SK-N-SH treated with all-trans-retinoic acid at 6 μM for 48 hours (cell line): ENCODE measurements around the gene ABCA1.

Source experiments
- ATAC-seq: fragments of 200-7000 bp; cut with Tn5 transposase; 3 replicates; pipeline ENCODE4 v1.9.1; 2020; ENCODE audit warnings: mild to moderate bottlenecking, moderate library complexity
- ARNTL ChIP-seq: fragments of 450-650 bp; formaldehyde crosslinking; IDR thresholded peaks from 2 replicates; pipeline ENCODE4 v1.5.0; 2020; ENCODE audit warnings: low read depth, mild to moderate bottlenecking, moderate library complexity, borderline replicate concordance
- CSDC2 ChIP-seq: fragments of 250-450 bp; sonication (Bioruptor Pico); IDR thresholded peaks from 2 replicates; pipeline ENCODE4 v1.5.0; 2020; ENCODE audit warnings: mild to moderate bottlenecking, moderate library complexity
- CSRNP3 ChIP-seq: fragments of 250-450 bp; sonication (Bioruptor Pico); IDR thresholded peaks from 2 replicates; pipeline ENCODE4 v1.5.1; 2021; ENCODE audit warnings: mild to moderate bottlenecking, moderate library complexity
- GLIS3 ChIP-seq: fragments of 250-450 bp; sonication (Bioruptor Pico); IDR thresholded peaks from 2 replicates; pipeline ENCODE4 v1.5.0; 2020; ENCODE audit warnings: mild to moderate bottlenecking, moderate library complexity
- ISL1 ChIP-seq: fragments of 250-450 bp; sonication (Bioruptor Pico); IDR thresholded peaks from 2 replicates; pipeline ENCODE4 v2.1.2; 2022; ENCODE audit warnings: mild to moderate bottlenecking, moderate library complexity
- OSR1 ChIP-seq: fragments of 250-450 bp; sonication (Bioruptor Pico); IDR thresholded peaks from 2 replicates; pipeline ENCODE4 v1.8.0; 2022; ENCODE audit warnings: moderate library complexity, mild to moderate bottlenecking, inconsistent platforms
- POU6F1 ChIP-seq: fragments of 250-450 bp; sonication (Bioruptor Pico); IDR thresholded peaks from 2 replicates; pipeline ENCODE4 v1.8.0; 2021; ENCODE audit warnings: low read depth, mild to moderate bottlenecking, moderate library complexity, borderline replicate concordance
- PPARA ChIP-seq: fragments of 250-450 bp; sonication (Bioruptor Pico); IDR thresholded peaks from 2 replicates; pipeline ENCODE4 v1.5.0; 2020; ENCODE audit warnings: mild to moderate bottlenecking, borderline replicate concordance
- RARB ChIP-seq: fragments of 250-450 bp; sonication (Bioruptor Pico); IDR thresholded peaks from 2 replicates; pipeline ENCODE4 v1.8.0; 2021; ENCODE audit warnings: mild to moderate bottlenecking, moderate library complexity
- SNAI2 ChIP-seq: fragments of 250-450 bp; sonication (Bioruptor Pico); IDR thresholded peaks from 2 replicates; pipeline ENCODE4 v1.5.0; 2020; ENCODE audit warnings: mild to moderate bottlenecking, moderate library complexity
- TCF4 ChIP-seq: fragments of 250-450 bp; sonication (Bioruptor Pico); IDR thresholded peaks from 2 replicates; pipeline ENCODE4 v1.8.0; 2021; ENCODE audit warnings: mild to moderate bottlenecking, moderate library complexity, borderline replicate concordance
- TOX ChIP-seq: fragments of 250-450 bp; sonication (Bioruptor Pico); IDR thresholded peaks from 2 replicates; pipeline ENCODE4 v1.8.0; 2021; ENCODE audit warnings: mild to moderate bottlenecking, moderate library complexity, borderline replicate concordance
- ZC3H10 ChIP-seq: fragments of 250-450 bp; sonication (Bioruptor Pico); IDR thresholded peaks from 2 replicates; pipeline ENCODE4 v1.5.1; 2021; ENCODE audit warnings: mild to moderate bottlenecking, moderate library complexity
- ZFP3 ChIP-seq: fragments of 250-450 bp; sonication (Bioruptor Pico); IDR thresholded peaks from 2 replicates; pipeline ENCODE4 v1.5.0; 2020; ENCODE audit warnings: mild to moderate bottlenecking, moderate library complexity
- ZNF565 ChIP-seq: fragments of 450-650 bp; formaldehyde crosslinking; conservative IDR thresholded peaks from 2 replicates; pipeline ENCODE4 v1.5.0; 2020; ENCODE audit warnings: low read depth, mild to moderate bottlenecking, moderate library complexity
- ZNF70 ChIP-seq: fragments of 450-650 bp; formaldehyde crosslinking; IDR thresholded peaks from 2 replicates; pipeline ENCODE4 v1.5.0; 2020; ENCODE audit warnings: mild to moderate bottlenecking, moderate library complexity
- ZNF8 ChIP-seq: fragments of 450-650 bp; formaldehyde crosslinking; IDR thresholded peaks from 2 replicates; pipeline ENCODE4 v1.5.0; 2020; ENCODE audit warnings: mild to moderate bottlenecking, moderate library complexity
- TF ChIP-seq, protein P1 (sequence below): fragments of 250-450 bp; sonication (Bioruptor Pico); IDR thresholded peaks from 2 replicates; pipeline ENCODE4 v1.5.0; 2020; ENCODE audit warnings: mild to moderate bottlenecking, moderate library complexity

ABCA1 gene

DNA sequence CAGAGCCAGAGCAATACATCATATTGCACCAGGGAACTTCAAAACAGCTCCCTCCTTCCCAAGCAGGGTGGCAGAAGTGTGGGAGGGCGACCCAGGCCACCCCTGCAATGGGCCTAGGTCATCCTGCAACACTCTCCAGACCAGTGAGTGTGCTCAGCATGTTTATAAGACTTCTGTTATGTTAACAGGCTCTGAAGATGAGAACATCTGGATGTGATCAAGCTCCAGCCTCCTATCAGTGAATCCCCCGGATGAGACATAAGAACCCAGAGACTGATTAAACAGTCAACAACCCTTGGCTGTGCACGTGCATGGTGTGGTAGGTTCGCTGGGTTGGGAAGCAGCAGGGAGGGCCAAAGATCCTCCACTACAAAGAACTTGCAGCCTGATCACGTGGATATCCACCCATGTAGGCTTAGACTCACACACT is 63.3 kb downstream of the ABCA1 start (continued):
- no peak for TF ChIP-seq CSDC2
- TF ChIP-seq ZFP3 (CRISPR knock-in tag) = no peak
- TF ChIP-seq ZNF8 = no peak
- no peak for TF ChIP-seq PPARA (CRISPR knock-in tag)
- no peak for TF ChIP-seq ZNF565
- no peak for TF ChIP-seq GLIS3 (CRISPR knock-in tag)

- ATAC-seq = peak; percentile 90
- TF ChIP-seq OSR1 (CRISPR knock-in tag) (no peak), ZNF565 (no peak), ZNF70 (no peak), RARB (CRISPR knock-in tag) (no peak), ZNF8 (no peak), ISL1 (CRISPR knock-in tag) (no peak), CSDC2 (no peak), ZC3H10 (CRISPR knock-in tag) (no peak), POU6F1 (CRISPR knock-in tag) (no peak)
Observed at GRCh38 chr9:104863180-104863883, 64.6 kb downstream of the ABCA1 start.

DNA sequence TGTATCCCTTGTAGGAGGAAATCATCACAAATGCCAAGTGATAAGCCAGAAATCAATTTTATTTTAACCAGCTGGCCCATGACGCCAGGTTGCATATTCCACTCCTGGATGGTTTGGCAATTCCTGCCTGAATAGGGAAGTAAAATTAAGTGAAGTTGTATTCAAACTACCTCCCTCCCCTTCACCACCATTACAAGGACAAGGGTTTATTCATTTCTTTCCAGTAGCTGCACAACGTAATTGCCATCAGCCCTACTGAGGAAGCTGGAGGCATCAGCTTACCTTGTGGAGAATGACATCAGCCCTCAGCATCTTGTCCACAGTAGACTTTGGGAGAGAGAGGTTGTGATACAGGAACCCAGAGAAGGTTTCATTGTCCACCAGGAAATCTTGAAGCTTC is 66.6 kb downstream of the ABCA1 start:
- ATAC-seq = no peak
- TF ChIP-seq ZNF8 (no peak), SNAI2 (CRISPR knock-in tag) (no peak), TOX (CRISPR knock-in tag) (no peak), ISL1 (CRISPR knock-in tag) (no peak), ZC3H10 (CRISPR knock-in tag) (no peak), GLIS3 (CRISPR knock-in tag) (no peak), ARNTL (CRISPR knock-in tag) (no peak), TCF4 (CRISPR knock-in tag) (no peak), ZFP3 (CRISPR knock-in tag) (no peak)
- TF ChIP-seq, protein P1, sequence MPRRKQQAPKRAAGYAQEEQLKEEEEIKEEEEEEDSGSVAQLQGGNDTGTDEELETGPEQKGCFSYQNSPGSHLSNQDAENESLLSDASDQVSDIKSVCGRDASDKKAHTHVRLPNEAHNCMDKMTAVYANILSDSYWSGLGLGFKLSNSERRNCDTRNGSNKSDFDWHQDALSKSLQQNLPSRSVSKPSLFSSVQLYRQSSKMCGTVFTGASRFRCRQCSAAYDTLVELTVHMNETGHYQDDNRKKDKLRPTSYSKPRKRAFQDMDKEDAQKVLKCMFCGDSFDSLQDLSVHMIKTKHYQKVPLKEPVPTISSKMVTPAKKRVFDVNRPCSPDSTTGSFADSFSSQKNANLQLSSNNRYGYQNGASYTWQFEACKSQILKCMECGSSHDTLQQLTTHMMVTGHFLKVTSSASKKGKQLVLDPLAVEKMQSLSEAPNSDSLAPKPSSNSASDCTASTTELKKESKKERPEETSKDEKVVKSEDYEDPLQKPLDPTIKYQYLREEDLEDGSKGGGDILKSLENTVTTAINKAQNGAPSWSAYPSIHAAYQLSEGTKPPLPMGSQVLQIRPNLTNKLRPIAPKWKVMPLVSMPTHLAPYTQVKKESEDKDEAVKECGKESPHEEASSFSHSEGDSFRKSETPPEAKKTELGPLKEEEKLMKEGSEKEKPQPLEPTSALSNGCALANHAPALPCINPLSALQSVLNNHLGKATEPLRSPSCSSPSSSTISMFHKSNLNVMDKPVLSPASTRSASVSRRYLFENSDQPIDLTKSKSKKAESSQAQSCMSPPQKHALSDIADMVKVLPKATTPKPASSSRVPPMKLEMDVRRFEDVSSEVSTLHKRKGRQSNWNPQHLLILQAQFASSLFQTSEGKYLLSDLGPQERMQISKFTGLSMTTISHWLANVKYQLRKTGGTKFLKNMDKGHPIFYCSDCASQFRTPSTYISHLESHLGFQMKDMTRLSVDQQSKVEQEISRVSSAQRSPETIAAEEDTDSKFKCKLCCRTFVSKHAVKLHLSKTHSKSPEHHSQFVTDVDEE (CRISPR knock-in tag) = no peak

- ATAC-seq = no peak
Observed at GRCh38 chr9:104860263-104860662, 67.7 kb downstream of the ABCA1 start.

More at GRCh38 chr9:104860263-104860662, 67.7 kb downstream of the ABCA1 start:
- TF ChIP-seq, protein P1 (CRISPR knock-in tag) = no peak
- TF ChIP-seq PPARA (CRISPR knock-in tag) (no peak), ZFP3 (CRISPR knock-in tag) (no peak), CSDC2 (no peak), TOX (CRISPR knock-in tag) (no peak), CSRNP3 (no peak)
